Nephron progenitor cell (in vitro differentiated cells): ENCODE measurements around the gene SLC6A3.
"Not testable (repeated sequence)": the region's sequence is repeated elsewhere in the genome, so short reads cannot be mapped to it uniquely, and the experiment has no call there.

Experiments used
- DNase-seq: peaks from one replicate; pipeline ENCODE4 v3.0.0; 2021
- H3K27ac Mint-ChIP-seq: 2 replicates; pipeline ENCODE4 v1.8.0; 2021; ENCODE audit warnings: mild to moderate bottlenecking, moderate library complexity, mixed read lengths
- H3K27me3 Mint-ChIP-seq: 2 replicates; pipeline ENCODE4 v1.8.0; 2021; ENCODE audit warnings: mild to moderate bottlenecking, low read depth, mixed read lengths; ENCODE audit not compliant: poor library complexity
- H3K36me3 Mint-ChIP-seq: 2 replicates; pipeline ENCODE4 v1.8.0; 2021; ENCODE audit warnings: low read depth, mixed read lengths
- H3K4me1 Mint-ChIP-seq: 2 replicates; pipeline ENCODE4 v1.8.0; 2021; ENCODE audit warnings: mixed read lengths
- H3K4me3 Mint-ChIP-seq: 2 replicates; pipeline ENCODE4 v1.8.0; 2021; ENCODE audit warnings: mild to moderate bottlenecking, moderate library complexity, mixed read lengths
- H3K9me3 Mint-ChIP-seq: 2 replicates; pipeline ENCODE4 v1.8.0; 2021; ENCODE audit warnings: mild to moderate bottlenecking, moderate library complexity, mixed read lengths
- TF ChIP-seq, protein P1 (sequence below): fragments of 200-600 bp; sonication (generic); IDR thresholded peaks from 2 replicates; pipeline ENCODE4 v1.5.0; 2021; ENCODE audit warnings: antibody characterized with exemption

Gene SLC6A3

DNA sequence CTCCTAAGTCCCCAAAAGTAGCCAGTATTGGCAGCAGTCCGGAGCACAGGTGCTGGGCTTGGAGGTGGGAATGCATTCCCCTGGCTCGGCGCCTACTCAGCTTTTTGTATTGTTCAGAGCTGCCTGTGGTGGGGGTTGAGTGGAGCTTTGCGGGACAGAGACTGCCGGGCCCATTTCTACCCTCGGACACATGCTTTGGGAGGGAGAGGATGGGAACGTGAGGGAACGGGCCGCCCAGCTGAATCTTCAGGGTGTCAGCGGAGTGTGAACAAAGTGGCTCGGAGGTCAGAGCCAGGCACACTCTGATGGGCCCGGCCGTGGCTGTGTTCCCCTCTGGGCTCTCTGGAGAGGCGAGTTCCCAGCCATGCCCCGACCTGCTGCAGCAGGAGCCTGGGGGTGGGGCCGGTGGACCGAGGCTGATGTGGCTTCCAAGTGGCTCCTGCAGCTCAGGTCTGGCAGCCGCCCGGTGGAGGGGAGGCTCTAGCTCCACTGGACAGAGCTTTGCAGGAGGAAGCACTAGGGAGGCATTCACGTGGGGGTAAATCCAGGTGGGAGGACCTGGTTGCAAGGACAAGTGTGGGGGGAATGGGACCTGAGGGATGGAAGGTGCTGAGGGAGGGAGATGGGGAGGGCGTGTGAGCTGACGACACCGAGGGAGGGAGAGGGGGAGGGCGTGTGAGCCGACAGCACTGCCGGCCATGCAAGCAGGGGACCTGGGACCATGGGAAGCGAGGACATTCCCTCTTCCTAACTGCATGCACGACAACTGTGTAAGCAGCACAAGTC is 31.1 kb upstream of the SLC6A3 start:
- TF ChIP-seq, protein P1, sequence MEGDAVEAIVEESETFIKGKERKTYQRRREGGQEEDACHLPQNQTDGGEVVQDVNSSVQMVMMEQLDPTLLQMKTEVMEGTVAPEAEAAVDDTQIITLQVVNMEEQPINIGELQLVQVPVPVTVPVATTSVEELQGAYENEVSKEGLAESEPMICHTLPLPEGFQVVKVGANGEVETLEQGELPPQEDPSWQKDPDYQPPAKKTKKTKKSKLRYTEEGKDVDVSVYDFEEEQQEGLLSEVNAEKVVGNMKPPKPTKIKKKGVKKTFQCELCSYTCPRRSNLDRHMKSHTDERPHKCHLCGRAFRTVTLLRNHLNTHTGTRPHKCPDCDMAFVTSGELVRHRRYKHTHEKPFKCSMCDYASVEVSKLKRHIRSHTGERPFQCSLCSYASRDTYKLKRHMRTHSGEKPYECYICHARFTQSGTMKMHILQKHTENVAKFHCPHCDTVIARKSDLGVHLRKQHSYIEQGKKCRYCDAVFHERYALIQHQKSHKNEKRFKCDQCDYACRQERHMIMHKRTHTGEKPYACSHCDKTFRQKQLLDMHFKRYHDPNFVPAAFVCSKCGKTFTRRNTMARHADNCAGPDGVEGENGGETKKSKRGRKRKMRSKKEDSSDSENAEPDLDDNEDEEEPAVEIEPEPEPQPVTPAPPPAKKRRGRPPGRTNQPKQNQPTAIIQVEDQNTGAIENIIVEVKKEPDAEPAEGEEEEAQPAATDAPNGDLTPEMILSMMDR: no peak
- H3K36me3 Mint-ChIP-seq: peaks cover 20% of the 10 kb centered on the region
- no peaks in the 10 kb centered on the region for H3K9me3 Mint-ChIP-seq
- no peak for DNase-seq
- no peaks in the 10 kb centered on the region for H3K4me1 Mint-ChIP-seq
- H3K27me3 Mint-ChIP-seq: peaks cover 3% of the 10 kb centered on the region
- H3K4me3 Mint-ChIP-seq: no peak overlapping the region
- no peak overlapping the region for H3K27ac Mint-ChIP-seq

DNA sequence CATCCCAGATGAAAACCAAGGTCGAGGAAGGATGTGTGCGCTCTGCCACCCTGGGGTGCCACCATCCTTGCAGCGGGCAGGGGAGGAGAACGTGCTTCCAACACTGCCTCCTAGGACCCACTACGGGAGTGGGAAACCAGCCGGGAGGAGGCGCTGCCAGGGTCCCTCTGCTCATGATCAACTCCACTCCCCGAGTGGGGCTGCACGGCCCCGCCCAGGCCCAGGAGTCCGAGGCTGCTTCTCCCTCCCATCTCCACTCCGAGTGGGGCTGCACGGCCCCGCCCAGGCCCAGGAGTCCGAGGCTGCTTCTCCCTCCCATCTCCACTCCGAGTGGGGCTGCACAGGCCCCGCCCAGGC is 30.3 kb upstream of the SLC6A3 start:
- H3K4me1 Mint-ChIP-seq, H3K4me3 Mint-ChIP-seq, H3K27ac Mint-ChIP-seq, DNase-seq, H3K9me3 Mint-ChIP-seq, H3K27me3 Mint-ChIP-seq: not testable (repeated sequence)
- H3K36me3 Mint-ChIP-seq: peaks cover 23% of the 10 kb centered on the region

- no peak overlapping the region for H3K27ac Mint-ChIP-seq
- no peak overlapping the region for H3K4me3 Mint-ChIP-seq
- H3K9me3 Mint-ChIP-seq: no peaks in the 10 kb centered on the region
- H3K4me1 Mint-ChIP-seq: no peaks in the 10 kb centered on the region
- TF ChIP-seq, protein P1: no peak
- peaks cover 23% of the 10 kb centered on the region for H3K36me3 Mint-ChIP-seq
- peaks cover 6% of the 10 kb centered on the region for H3K27me3 Mint-ChIP-seq
- no peak for DNase-seq
These were observed 29.8 kb upstream of the SLC6A3 start for GRCh38 chr5:1474866-1475543.

DNA sequence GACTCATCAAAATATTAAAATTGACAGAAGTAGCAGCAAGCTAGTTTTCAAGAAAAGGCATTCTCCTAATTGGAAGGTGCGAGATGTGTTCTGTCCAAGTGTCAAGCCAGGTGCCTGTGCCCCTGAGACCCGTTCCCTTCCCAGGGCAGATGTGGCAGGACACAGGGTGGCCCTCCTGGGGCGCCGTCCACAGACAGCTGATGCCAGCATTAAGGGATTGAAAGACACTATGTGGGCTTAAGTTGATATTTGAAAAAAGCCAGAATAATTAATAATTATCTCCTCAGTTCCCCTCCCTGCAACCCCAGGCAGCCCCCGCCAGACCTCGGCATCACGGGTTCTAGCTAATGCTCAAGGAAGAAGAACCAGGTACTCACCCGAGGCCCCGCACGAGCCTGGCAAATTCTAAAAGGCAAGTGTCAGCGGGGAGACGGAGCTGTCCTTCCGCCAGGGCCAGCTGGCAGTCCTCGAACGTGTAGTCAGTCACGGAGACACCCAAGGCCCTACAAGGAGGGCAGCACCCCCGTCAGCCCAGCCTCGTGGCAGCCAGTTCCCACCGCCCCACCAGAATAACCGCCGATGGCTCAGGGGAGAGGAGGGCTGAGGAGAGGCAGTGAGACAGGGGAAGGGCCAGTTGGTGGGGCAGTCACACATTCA is 29.1 kb upstream of the SLC6A3 start:
- Mint-ChIP-seq H3K36me3 (peaks cover 23% of the 10 kb centered on the region), H3K4me1 (no peaks in the 10 kb centered on the region), H3K9me3 (no peaks in the 10 kb centered on the region), H3K27me3 (peaks cover 6% of the 10 kb centered on the region), H3K27ac (no peak overlapping the region), H3K4me3 (no peak overlapping the region)
- TF ChIP-seq, protein P1: no peak
- DNase-seq: no peak

DNA sequence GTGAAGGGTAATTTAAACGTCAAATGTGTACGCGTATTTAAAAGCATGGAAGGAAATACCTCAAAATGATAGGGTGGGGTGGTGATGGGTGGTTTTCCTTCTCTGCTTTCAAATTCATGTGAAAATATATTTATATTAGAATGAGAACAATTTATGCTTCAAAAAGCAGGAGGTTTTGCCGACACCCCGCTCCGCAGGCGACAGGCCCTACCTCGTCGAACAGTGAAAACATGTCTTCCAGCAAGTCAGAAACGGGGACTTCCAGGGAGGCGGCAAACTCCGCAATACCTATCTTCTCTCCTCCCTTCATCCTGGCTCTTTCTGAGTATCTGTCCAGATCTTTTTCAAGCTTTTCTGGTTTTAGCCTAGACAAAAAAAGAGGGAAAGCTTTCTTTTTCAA is 28.5 kb upstream of the SLC6A3 start:
- no peak for DNase-seq
- H3K4me1 Mint-ChIP-seq: no peaks in the 10 kb centered on the region
- peak overlapping the region; percentile 93 for H3K27ac Mint-ChIP-seq
- H3K4me3 Mint-ChIP-seq: no peak overlapping the region
- TF ChIP-seq, protein P1: no peak
- peaks cover 23% of the 10 kb centered on the region for H3K36me3 Mint-ChIP-seq
- peaks cover 6% of the 10 kb centered on the region for H3K27me3 Mint-ChIP-seq
- H3K9me3 Mint-ChIP-seq: no peaks in the 10 kb centered on the region

DNA sequence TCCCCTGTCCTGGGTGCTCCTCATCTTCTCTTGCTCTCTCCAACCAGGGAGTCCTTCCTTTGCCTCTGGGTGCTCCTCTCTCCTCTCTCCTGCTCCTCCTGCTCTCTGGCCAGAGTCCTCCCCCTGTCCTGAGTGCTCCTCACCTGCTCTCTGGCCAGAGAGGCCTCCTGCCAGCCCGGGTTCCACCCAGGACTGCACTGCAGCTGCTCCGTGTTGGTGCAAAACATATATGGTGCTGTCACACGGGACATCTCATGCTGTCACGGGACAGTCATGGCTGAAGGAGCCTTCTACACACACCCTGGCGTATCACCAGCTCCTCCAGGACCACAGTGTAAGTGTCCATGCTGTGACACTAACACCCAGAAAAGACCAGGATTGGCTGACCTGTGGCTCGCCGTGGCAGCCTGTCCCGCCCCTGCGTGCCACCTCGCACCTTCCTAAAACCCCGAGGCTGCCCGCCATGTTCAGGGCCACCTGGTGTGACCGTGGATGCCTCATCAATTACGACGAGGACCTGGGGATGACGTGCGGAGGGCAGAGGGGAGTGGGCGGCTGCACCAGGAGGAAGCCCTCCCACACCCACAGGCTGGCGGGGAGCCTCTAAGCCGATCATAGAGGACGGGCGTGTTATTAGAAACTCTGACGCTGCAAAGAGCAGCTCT is 27.9 kb upstream of the SLC6A3 start:
- no peaks in the 10 kb centered on the region for H3K4me1 Mint-ChIP-seq
- no peaks in the 10 kb centered on the region for H3K9me3 Mint-ChIP-seq
- H3K27ac Mint-ChIP-seq: peak overlapping the region; percentile 93
- peaks cover 6% of the 10 kb centered on the region for H3K27me3 Mint-ChIP-seq
- no peak for DNase-seq
- TF ChIP-seq, protein P1: no peak
- peaks cover 28% of the 10 kb centered on the region for H3K36me3 Mint-ChIP-seq
- no peak overlapping the region for H3K4me3 Mint-ChIP-seq
